ENCODE results near the gene BSG. TPM values are rescaled to one million over a fixed set of nuclear protein-coding genes. Genes with fewer than 3 reads are reported as not detected.

BSG gene
- total and polyA plus RNA-seq, 10 of the 15 experiments (the other 5 are each of a cell fraction or from before 2014, with no cell fraction given): 2.8 to 297 (median 199) TPM

- Histone ChIP-seq H3K27ac (ENCODE audit: control insufficient read depth, insufficient read depth) (peak overlapping the region; percentile 84), H3K9me3 (replicated peaks; ENCODE audit: control insufficient read depth, insufficient read depth, low read length) (no peaks in the 10 kb centered on the region), H2AFZ (ENCODE audit: control insufficient read depth, low read depth, low read length) (no peak overlapping the region), H4K20me1 (ENCODE audit: control insufficient read depth, insufficient read depth) (0 out of 2 replicates have a peak, but pooled peaks cover 5% of the 10 kb centered on the region), H3K36me3 (ENCODE audit: control insufficient read depth in 2 of 2, insufficient read depth in 2 of 2, low read length in 1 of 2) (peaks cover 0 to 12% of the 10 kb centered on the region in 2 experiments; a peak in 2 of 4 replicates), H3K4me3 (peak overlapping the region; percentile 83), H3K27me3 (replicated peaks in 1 of 2; ENCODE audit: control insufficient read depth in 2 of 2, insufficient read depth in 2 of 2, low read length in 1 of 2) (no peaks in the 10 kb centered on the region), H3K4me2 (ENCODE audit: control insufficient read depth, insufficient read depth) (peak overlapping the region; percentile 84), H3K4me1 (ENCODE audit: control insufficient read depth, insufficient read depth, low read length) (peaks cover 3% of the 10 kb centered on the region; the same call in 1 of the 2 replicates), H3K9ac (ENCODE audit: control insufficient read depth, insufficient read depth, low read length) (peak overlapping the region; percentile 91), H3K79me2 (ENCODE audit: control insufficient read depth, insufficient read depth, low read length) (peaks cover 57% of the 10 kb centered on the region)
- intact Hi-C loops (cut with micrococcal nuclease; ENCODE audit: unreplicated experiment) (loop anchor here (2.0 to 5.0 kb wide), 3 partner anchors 41 to 223 kb away; partner anchors contain the start of genes CDC34, POLRMT and PTBP1), in situ Hi-C loops (cut with MboI) (no loop called here)
- no TSS peak for BruUV-seq (replicated peaks)
- ATAC-seq (peak; percentile 10; the same call in 1 of the 3 replicates), FAIRE-seq (no peak), DNase-seq (ENCODE audit: low read depth, low spot score) (no peak)
- ChIA-PET RAD21 (ENCODE audit: unreplicated experiment) (no interaction called here), POLR2A (no interaction called here), CTCF (interaction anchor here (1.0 kb wide), 1 partner anchor 12 kb away, joined by 3 read pairs; no protein-coding TSS in a partner anchor), SMC1A (ENCODE audit: uncharacterized antibody, unreplicated experiment) (interaction anchor here (1.4 to 2.0 kb wide), 2 partner anchors 13 to 41 kb away, joined by 3 to 20 read pairs; partner anchors contain the start of gene CDC34)
- no peak for TF ChIP-seq ATF2 (IDR thresholded peaks at IDR 0.05; ENCODE audit: low read length)
- TF ChIP-seq SMC3 (IDR thresholded peaks at IDR 0.05; ENCODE audit: borderline replicate concordance, low read length): no peak
- WGBS (ENCODE audit: insufficient coverage, insufficient replicate concordance, low lambda C conversion rate, missing lambda C conversion rate): under 1% methylated on average over 15 of the region's 15 CpGs
These were observed 1.1 kb downstream of the BSG start for GRCh38 chr19:573519-573825.
